HCT116 (cell line): ENCODE data around the gene TM6SF1. TPM values are rescaled to one million over a fixed set of nuclear protein-coding genes. Genes with fewer than 3 reads are reported as not detected.
A peak's percentile ranks its signal among the peaks of the same experiment; 100 is the strongest.

Source experiments
- ATAC-seq: fragments of 200-7000 bp; cut with Tn5 transposase; 2 replicates; pipeline ENCODE4 v1.9.1; 2020; ENCODE audit warnings: mild to moderate bottlenecking, moderate library complexity
- BruUV-seq: library from RNA; stranded (reverse); fragments of 400-500 nt; replicated peaks from 2 replicates; lab custom pipeline; 2021; lab: Mats Ljungman, UMichigan
- CTCF ChIA-PET: fragments of 300-600 bp; sonication (Branson Sonifier 250); formaldehyde crosslinking; loops from one replicate; lab custom pipeline; 2021; ENCODE audit warnings: antibody characterized with exemption; lab: Charles Lee
- POLR2A ChIA-PET: fragments of 300-600, 350-600 bp; sonication (Branson Sonifier 250); formaldehyde crosslinking; loops from one replicate; lab custom pipeline; 2021; ENCODE audit warnings: antibody characterized with exemption; lab: Charles Lee
- RAD21 ChIA-PET, 2 experiments: fragments of 300-600 bp; sonication (Branson Sonifier 250); formaldehyde crosslinking; loops; one replicate each; lab custom pipeline; 2023; ENCODE audit warnings: low total read pairs in 2 of 2; ENCODE audit not compliant: uncharacterized antibody in 2 of 2, unreplicated experiment in 2 of 2, low non-redundant PET in 1 of 2; lab: Charles Lee
- DNase-seq: peaks from one replicate; pipeline ENCODE4 v3.0.0-alpha.2; 2010; ENCODE audit warnings: low read depth, low spot score
- H2AFZ ChIP-seq: fragments of 200-600 bp; shearing (Covaris generic), sonication (generic); 2 replicates; pipeline ENCODE4 v1.6.1; 2017; ENCODE audit warnings: low read depth, mixed run types, mixed read lengths, antibody characterized with exemption, low read length; ENCODE audit not compliant: poor library complexity, severe bottlenecking
- H3K27ac ChIP-seq: 2 replicates; pipeline ENCODE4 v1.5.1; 2012; ENCODE audit warnings: low read depth, low read length
- H3K27me3 ChIP-seq: fragments of 200-600 bp; sonication (generic); 2 replicates; pipeline ENCODE4 v1.6.1; 2016; ENCODE audit warnings: mixed run types, low read length, mixed read lengths; ENCODE audit not compliant: insufficient read depth
- H3K36me3 ChIP-seq, 2 experiments: fragments of 200-500 bp in 1 of 2; fragments of 200-600 bp in 1 of 2; sonication (Bioruptor generic) in 1 of 2; sonication (generic) in 1 of 2; 2 replicates each; pipeline versions ENCODE4 v1.5.1 to v1.6.1; 2014 to 2016; ENCODE audit warnings: low read length in 2 of 2, inconsistent platforms in 1 of 2, mixed read lengths in 1 of 2, mixed run types in 1 of 2; ENCODE audit not compliant: insufficient read depth in 2 of 2, control insufficient read depth in 1 of 2
- H3K4me1 ChIP-seq, 2 experiments: fragments of 200-600 bp in 1 of 2; sonication (generic) in 1 of 2; 2 replicates each; pipeline versions ENCODE4 v1.5.1 to v1.6.1; 2012 to 2017; ENCODE audit warnings: low read length in 2 of 2, inconsistent platforms in 1 of 2, mild to moderate bottlenecking in 1 of 2, mixed read lengths in 1 of 2, mixed run types in 1 of 2, moderate library complexity in 1 of 2; ENCODE audit not compliant: insufficient read depth in 2 of 2, control insufficient read depth in 1 of 2
- H3K4me2 ChIP-seq: fragments of 200-600 bp; sonication (generic); 2 replicates; pipeline ENCODE4 v1.6.1; 2017; ENCODE audit warnings: mixed run types, low read length, mixed read lengths
- H3K4me3 ChIP-seq, 2 experiments: fragments of 200-600 bp in 1 of 2; sonication (generic) in 1 of 2; replicated peaks in 1 of 2; 2 replicates each; pipeline ENCODE4 v1.5.1; 2011 to 2016; ENCODE audit warnings: low read length in 2 of 2, control low read depth in 1 of 2, low read depth in 1 of 2, mild to moderate bottlenecking in 1 of 2, mixed read lengths in 1 of 2, mixed run types in 1 of 2
- H3K79me2 ChIP-seq: fragments of 200-600 bp; sonication (generic); 2 replicates; pipeline ENCODE4 v1.6.1; 2017; ENCODE audit warnings: mild to moderate bottlenecking, mixed run types, low read length, moderate library complexity, mixed read lengths; ENCODE audit not compliant: insufficient read depth
- H3K9ac ChIP-seq: fragments of 200-600 bp; sonication (generic); 2 replicates; pipeline ENCODE4 v1.6.1; 2016; ENCODE audit warnings: low read length, mixed read lengths
- H3K9me2 ChIP-seq: fragments of 200-600 bp; sonication (generic), shearing (Covaris generic); 2 replicates; pipeline ENCODE4 v1.6.1; 2017; ENCODE audit warnings: mixed run types, mild to moderate bottlenecking, moderate library complexity; ENCODE audit not compliant: insufficient read depth
- H3K9me3 ChIP-seq, 2 experiments: fragments of 200-500 bp in 1 of 2; fragments of 200-600 bp in 1 of 2; sonication (Bioruptor generic) in 1 of 2; sonication (generic) in 1 of 2; 2 replicates each; pipeline ENCODE4 v1.6.1; 2014 to 2017; ENCODE audit warnings: low read length in 2 of 2, mixed read lengths in 2 of 2, inconsistent platforms in 1 of 2, low read depth in 1 of 2, mild to moderate bottlenecking in 1 of 2, mixed run types in 1 of 2, moderate library complexity in 1 of 2; ENCODE audit not compliant: control insufficient read depth in 1 of 2, insufficient read depth in 1 of 2
- H4K20me1 ChIP-seq: fragments of 200-600 bp; sonication (generic), shearing (Covaris generic); 2 replicates; pipeline ENCODE4 v1.6.1; 2017; ENCODE audit warnings: mixed run types, mild to moderate bottlenecking, moderate library complexity; ENCODE audit not compliant: insufficient read depth
- ATF3 ChIP-seq: IDR thresholded peaks from 2 replicates; pipeline ENCODE4 v1.6.1; 2012
- CTCF ChIP-seq, 3 experiments: fragments of 200-600 bp in 1 of 3; sonication (generic) in 1 of 3; IDR thresholded peaks in 2 of 3; conservative IDR thresholded peaks in 1 of 3; 2 replicates each; pipeline ENCODE4 v1.5.1; 2012 to 2017; ENCODE audit warnings: low read depth in 2 of 3, low read length in 2 of 3, antibody characterized with exemption in 1 of 3, borderline replicate concordance in 1 of 3, control low read depth in 1 of 3, mild to moderate bottlenecking in 1 of 3, mixed read lengths in 1 of 3, mixed run types in 1 of 3, moderate library complexity in 1 of 3; ENCODE audit not compliant: insufficient read depth in 1 of 3
- EGR1 ChIP-seq: IDR thresholded peaks from 2 replicates; pipeline ENCODE4 v1.6.1; 2012; ENCODE audit warnings: low read depth
- ELF1 ChIP-seq: IDR thresholded peaks from 2 replicates; pipeline ENCODE4 v1.6.1; 2012; ENCODE audit warnings: low read depth, borderline replicate concordance
- MAX ChIP-seq: IDR thresholded peaks from 2 replicates; pipeline ENCODE4 v1.6.1; 2012
- POLR2A ChIP-seq: IDR thresholded peaks from 2 replicates; pipeline ENCODE4 v1.7.0; 2011; ENCODE audit warnings: borderline replicate concordance; ENCODE audit not compliant: insufficient read depth, insufficient read length; ENCODE audit errors: extremely low read depth
- POLR2AphosphoS5 ChIP-seq: IDR thresholded peaks from 2 replicates; pipeline ENCODE4 v1.6.1; 2011; ENCODE audit warnings: mild to moderate bottlenecking, low read depth, low read length, moderate library complexity
- RAD21 ChIP-seq: IDR thresholded peaks from 2 replicates; pipeline ENCODE4 v1.6.1; 2012; ENCODE audit warnings: low read depth, mild to moderate bottlenecking
- SIN3A ChIP-seq: IDR thresholded peaks from 2 replicates; pipeline ENCODE4 v1.6.1; 2012; ENCODE audit warnings: low read depth
- SP1 ChIP-seq: IDR thresholded peaks from 2 replicates; pipeline ENCODE4 v1.6.1; 2012; ENCODE audit warnings: low read depth
- SRF ChIP-seq: IDR thresholded peaks from 2 replicates; pipeline ENCODE4 v1.6.1; 2012; ENCODE audit warnings: low read depth
- YY1 ChIP-seq: IDR thresholded peaks from 2 replicates; pipeline ENCODE4 v1.6.1; 2011; ENCODE audit warnings: low read length, low read depth, moderate library complexity, mild to moderate bottlenecking; ENCODE audit not compliant: insufficient replicate concordance; ENCODE audit errors: extremely low read depth
- ZBTB33 ChIP-seq: IDR thresholded peaks from 2 replicates; pipeline ENCODE4 v1.6.1; 2011; ENCODE audit warnings: mild to moderate bottlenecking, low read length, moderate library complexity; ENCODE audit not compliant: insufficient replicate concordance; ENCODE audit errors: extremely low read depth
- ZFX ChIP-seq: fragments of 450-650 bp; IDR thresholded peaks from 2 replicates; pipeline ENCODE4 v1.6.1; 2017
- ZNF274 ChIP-seq: fragments of 200-500 bp; sonication (Bioruptor generic); IDR thresholded peaks from 2 replicates; pipeline ENCODE4 v1.6.1; 2014; ENCODE audit warnings: mild to moderate bottlenecking, low read depth, low read length, inconsistent platforms
- intact Hi-C: fragments of 100-400 bp; cut with micrococcal nuclease; formaldehyde crosslinking; loops from 2 replicates; pipeline ENCODE4 v1.10.0; 2022
- total RNA-seq: library from RNA; stranded (reverse); gene quantifications from one replicate; pipeline ENCODE4 v1.2.1, GENCODE V29; 2021; ENCODE audit not compliant: unreplicated experiment

The TM6SF1 gene
- total RNA-seq, 1 experiment from 2014 or later, result not detected

GRCh38 chr15:83066034-83066733 is 41.3 kb upstream of the TM6SF1 start (continued):
- TF ChIP-seq CTCF (IDR thresholded peaks at IDR 0.05 in 2 of 3, conservative IDR thresholded peaks at IDR 0.05 in 1 of 3; ENCODE audit: borderline replicate concordance in 1 of 3, insufficient read depth in 1 of 3, low read depth in 2 of 3, low read length in 2 of 3), result no peak

- ATAC-seq, result peak; percentile 97
- Histone ChIP-seq H3K9ac (peak within 1 kb of the TSS; percentile 90), H3K4me1 (peaks cover 9 to 22% of the 10 kb centered on the region in 2 experiments; a peak in 3 of 4 replicates), H3K36me3 (peaks cover 0 to 16% of the 10 kb centered on the region in 2 experiments; a peak in 1 of 4 replicates), H3K9me2 (no peaks in the 10 kb centered on the region), H2AFZ (no peak within 1 kb of the TSS), H3K4me3 (peak within 1 kb of the TSS; percentile 66 to 91), H3K9me3 (no peaks in the 10 kb centered on the region), H3K79me2 (peaks cover 49% of the 10 kb centered on the region), H4K20me1 (peaks cover 8% of the 10 kb centered on the region; the same call in 1 of the 2 replicates), H3K4me2 (peak within 1 kb of the TSS; percentile 87), H3K27ac (peak within 1 kb of the TSS; percentile 97), H3K27me3 (no peaks in the 10 kb centered on the region)
- intact Hi-C loops, result no loop called here
- TF ChIP-seq MAX (peak; percentile 64), SRF (peak; percentile 79; the same call in 1 of the 2 replicates), POLR2AphosphoS5 (peak; percentile 92), SP1 (peak; percentile 62), ZFX (peak; percentile 90), YY1 (peak; percentile 60), ZNF274 (no peak), EGR1 (peak; percentile 96), ZBTB33 (peak; percentile 69), ATF3 (no peak), ELF1 (peak; percentile 44; the same call in 1 of the 2 replicates), SIN3A (peak; percentile 84; the same call in 1 of the 2 replicates), RAD21 (no peak), POLR2A (peak; percentile 67)
- BruUV-seq, result no TSS peak
- peak; percentile 87 for DNase-seq
- POLR2A ChIA-PET, result interaction anchor here (0.8 to 1.0 kb wide), 5 partner anchors 10 to 62 kb away, joined by 3 read pairs; no protein-coding TSS in a partner anchor
- RAD21 ChIA-PET, result interaction anchor here in 1 of 2 experiments (0.6 kb wide), 1 partner anchor 214 kb away, joined by 4 read pairs; no protein-coding TSS in a partner anchor
- CTCF ChIA-PET, result interaction anchor here (1.2 kb wide), 1 partner anchor 314 kb away, joined by 4 read pairs; no protein-coding TSS in a partner anchor
These were observed 40.5 kb upstream of the TM6SF1 start, which contains the start of gene BTBD1 for GRCh38 chr15:83066734-83067637. BTBD1 (minus strand) TSS chr15:83067252; CDS start chr15:83067151, 101 bp downstream.
